D721Med (cell line): ENCODE measurements around the gene PDE3A.

ENCODE experiments used
- DNase-seq: peaks from one replicate; pipeline ENCODE4 v3.0.0; 2011; ENCODE audit warnings: low spot score; ENCODE audit not compliant: insufficient read length
- FAIRE-seq: peaks from 2 replicates; lab custom pipeline; 2011; peaks lifted over from hg19 to GRCh38; lab: Jason Lieb, UNC
- TF ChIP-seq, protein P1 (sequence below): IDR thresholded peaks from 2 replicates; pipeline ENCODE4 v1.5.1; 2012; ENCODE audit warnings: mild to moderate bottlenecking, control low read depth; ENCODE audit not compliant: insufficient read depth; ENCODE audit errors: missing control alignments

The PDE3A gene

DNA sequence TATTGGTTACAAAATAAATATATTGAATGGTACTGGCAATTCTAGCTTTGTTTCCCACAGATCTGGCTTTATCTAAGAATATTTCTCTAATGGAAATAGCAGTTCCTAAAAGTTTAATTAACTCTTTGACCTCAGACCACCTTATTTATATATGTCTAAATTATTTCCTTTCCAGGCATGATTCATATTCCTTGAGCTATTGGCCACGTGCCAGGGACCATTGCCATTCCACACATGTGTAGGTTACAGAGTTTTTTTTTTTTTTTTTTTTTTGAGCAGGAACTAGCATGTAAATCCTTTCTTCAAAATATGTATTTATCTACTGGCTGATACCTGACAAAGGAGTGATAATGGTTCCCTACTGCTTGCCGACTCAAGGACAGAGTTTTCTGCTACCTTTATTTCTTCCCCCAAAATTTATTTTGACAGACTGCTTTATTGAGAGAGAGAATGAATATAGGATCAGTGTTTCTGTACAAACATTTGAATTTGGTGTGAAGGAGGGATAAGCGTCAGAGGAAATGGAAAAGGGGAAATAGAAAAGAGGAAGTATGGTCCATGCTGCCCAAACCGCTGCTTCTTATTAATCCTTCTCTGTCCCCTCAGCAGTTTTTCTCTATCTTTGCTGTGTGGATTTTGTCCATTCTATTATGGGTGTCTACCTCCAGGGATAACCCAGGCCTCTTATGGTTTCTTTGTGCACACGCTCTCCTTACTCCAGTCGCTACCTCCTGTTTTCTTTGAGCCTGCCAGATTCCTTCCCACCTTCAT is 36.4 kb downstream of the PDE3A start:
- no peak for FAIRE-seq
- DNase-seq: no peak
- TF ChIP-seq, protein P1, sequence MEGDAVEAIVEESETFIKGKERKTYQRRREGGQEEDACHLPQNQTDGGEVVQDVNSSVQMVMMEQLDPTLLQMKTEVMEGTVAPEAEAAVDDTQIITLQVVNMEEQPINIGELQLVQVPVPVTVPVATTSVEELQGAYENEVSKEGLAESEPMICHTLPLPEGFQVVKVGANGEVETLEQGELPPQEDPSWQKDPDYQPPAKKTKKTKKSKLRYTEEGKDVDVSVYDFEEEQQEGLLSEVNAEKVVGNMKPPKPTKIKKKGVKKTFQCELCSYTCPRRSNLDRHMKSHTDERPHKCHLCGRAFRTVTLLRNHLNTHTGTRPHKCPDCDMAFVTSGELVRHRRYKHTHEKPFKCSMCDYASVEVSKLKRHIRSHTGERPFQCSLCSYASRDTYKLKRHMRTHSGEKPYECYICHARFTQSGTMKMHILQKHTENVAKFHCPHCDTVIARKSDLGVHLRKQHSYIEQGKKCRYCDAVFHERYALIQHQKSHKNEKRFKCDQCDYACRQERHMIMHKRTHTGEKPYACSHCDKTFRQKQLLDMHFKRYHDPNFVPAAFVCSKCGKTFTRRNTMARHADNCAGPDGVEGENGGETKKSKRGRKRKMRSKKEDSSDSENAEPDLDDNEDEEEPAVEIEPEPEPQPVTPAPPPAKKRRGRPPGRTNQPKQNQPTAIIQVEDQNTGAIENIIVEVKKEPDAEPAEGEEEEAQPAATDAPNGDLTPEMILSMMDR: no peak

DNA sequence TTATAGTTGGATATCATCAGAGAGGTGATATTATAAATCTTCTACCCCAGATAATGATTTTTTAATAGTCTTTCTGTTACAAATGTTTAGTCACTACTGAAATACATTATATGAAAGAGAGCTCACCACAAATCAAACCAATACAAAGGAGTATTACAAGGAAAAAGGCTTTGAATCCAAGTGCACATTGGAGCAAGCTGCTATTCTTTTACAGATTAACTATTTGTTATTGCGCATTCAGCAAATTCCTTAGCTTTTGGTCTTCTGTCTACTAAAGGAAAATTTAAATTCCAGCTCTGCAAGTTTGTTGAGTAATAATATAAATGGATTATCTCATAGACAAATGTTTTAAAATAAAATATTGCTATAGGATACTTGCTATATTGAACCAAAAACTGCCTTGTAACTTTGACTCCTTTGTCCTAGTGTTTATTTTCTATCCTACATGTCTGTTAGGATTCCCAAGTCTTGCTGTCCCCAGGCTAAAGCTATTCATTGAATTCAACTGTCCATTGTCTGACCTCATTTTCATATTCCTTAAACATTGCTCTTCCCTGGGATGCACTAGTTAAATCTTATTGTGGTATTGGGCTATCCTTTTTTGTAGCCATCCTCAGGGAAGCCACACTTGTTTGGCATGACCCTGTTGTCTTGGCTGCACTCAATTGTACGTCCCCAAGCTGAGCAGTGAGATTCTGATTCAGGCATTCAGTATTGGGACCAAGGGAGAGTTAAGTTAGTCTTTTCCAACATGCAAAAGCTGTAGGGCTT is 41.5 kb downstream of the PDE3A start:
- FAIRE-seq (no peak), DNase-seq (no peak)
- TF ChIP-seq, protein P1: no peak

DNA sequence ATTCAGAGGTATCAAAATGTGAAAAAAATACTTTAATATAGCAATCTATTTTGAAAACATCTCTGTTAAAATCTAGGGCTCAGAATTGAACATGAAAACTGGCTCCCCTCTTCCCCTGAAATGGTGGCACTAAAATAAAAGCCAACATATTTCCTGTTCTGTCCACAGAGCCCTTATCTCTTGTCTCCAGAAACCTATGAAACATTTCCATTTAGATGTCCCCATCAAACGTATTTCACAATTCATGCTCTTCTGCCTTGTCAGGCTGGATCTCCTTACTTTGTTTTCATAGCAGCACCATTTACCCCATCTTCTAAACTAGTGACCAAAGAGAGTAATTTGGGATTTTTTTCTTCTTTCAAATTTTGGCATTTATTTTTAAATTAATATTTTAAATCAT is 42.4 kb downstream of the PDE3A start:
- FAIRE-seq (no peak), DNase-seq (no peak)
- TF ChIP-seq, protein P1: no peak

DNA sequence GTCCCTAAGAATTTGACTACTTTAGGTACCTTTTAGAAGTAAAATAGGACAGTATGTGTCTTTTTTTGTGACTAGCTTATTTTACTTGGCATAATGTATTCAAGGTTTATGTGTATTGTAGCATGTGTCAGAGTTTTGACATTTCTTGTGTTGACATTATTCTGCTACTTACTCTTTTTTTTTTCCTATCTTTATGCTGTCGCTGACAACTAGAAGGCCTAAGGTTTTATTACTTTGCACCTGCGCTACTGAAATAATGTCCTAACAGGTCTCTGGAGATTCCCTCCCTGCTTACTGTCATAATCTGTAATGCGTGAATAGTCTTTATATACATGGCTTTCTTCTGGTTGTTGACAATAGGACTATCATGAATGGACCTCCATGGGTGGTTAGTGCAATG is 43.0 kb downstream of the PDE3A start:
- DNase-seq (no peak), FAIRE-seq (no peak)
- TF ChIP-seq, protein P1: no peak

DNA sequence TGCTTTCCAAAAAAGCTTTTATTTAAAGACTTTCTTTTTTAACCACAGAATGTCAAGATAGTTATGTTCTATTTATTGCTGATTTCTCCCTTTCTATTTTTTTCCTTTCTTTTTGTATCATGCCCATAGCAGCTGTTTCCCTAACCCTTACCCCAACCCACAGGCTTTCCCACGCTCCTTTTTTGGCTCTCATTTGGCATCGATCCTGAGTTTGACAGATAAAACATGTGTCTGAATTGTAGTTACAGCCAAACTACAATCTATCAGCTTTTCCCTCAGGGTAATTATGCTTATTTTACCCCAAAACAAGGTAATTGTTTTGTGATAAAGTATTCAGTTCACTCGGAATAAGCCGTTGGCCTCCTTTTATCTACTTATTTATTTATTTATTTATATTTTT is 46.7 kb downstream of the PDE3A start:
- DNase-seq (no peak), FAIRE-seq (no peak)
- TF ChIP-seq, protein P1: no peak

DNA sequence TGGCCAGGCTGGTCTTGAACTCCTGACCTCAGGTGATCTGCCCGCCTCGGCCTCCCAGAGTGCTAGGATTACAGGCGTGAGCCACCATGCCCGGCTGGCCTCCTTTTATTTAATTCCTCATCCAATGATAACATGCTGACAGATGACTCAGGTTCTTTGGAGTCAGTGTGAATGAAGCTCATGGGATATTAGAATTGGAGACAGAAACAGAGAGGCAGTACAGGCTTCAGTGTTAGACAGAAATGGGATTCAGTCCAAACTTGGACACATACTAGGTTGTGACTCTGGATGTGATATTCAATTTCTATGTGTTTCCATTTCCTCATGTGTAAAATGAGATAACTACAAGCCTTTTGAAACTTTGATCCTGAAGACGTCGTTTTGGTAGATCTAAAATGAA is 47.3 kb downstream of the PDE3A start:
- DNase-seq (no peak), FAIRE-seq (no peak)
- TF ChIP-seq, protein P1: no peak

DNA sequence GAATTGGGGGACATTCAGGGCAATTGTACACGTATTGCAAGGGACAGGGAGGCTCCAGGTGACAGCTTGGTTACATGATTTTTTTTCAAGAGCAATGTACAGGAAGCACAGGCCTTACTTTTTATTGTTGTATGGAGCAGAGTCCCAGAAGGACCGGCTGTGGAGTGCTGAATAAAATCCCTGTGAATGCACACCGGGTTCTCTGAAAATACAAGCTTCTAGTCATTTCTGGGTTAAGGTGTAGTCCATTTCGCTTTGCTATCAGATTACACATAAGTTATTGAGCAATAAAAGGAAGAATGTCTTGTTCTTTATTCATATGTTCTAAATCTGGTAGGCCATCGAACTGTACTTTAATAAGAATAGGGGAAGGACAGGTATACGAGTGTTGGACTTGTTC is 52.2 kb downstream of the PDE3A start:
- FAIRE-seq: no peak
- DNase-seq: no peak
- TF ChIP-seq, protein P1: no peak
